K562 (cell line): ENCODE results near the gene ETS2. TPM values are rescaled to one million over a fixed set of nuclear protein-coding genes. Genes with fewer than 3 reads are reported as not detected.

Source experiments
- ATAC-seq: fragments of 200-7000 bp; cut with Tn5 transposase; 3 replicates; pipeline ENCODE4 v1.9.1; 2020; ENCODE audit warnings: moderate library complexity
- BruUV-seq: library from RNA; stranded (reverse); fragments of 400-500 nt; replicated peaks from 2 replicates; lab custom pipeline; 2021; lab: Mats Ljungman, UMichigan
- CTCF ChIA-PET: fragments of 300-600 bp; formaldehyde crosslinking; extraction: SDS; loops from one replicate; lab custom pipeline; 2021; ENCODE audit warnings: low intra/inter-chr PET ratio; lab: Yijun Ruan, JAX
- POLR2A ChIA-PET: fragments of 300-600, 350-650 bp; sonication (Branson Sonifier 250); formaldehyde crosslinking; extraction: SDS; loops from one replicate; lab custom pipeline; 2021; ENCODE audit warnings: antibody characterized with exemption, inconsistent platforms; lab: Yijun Ruan, JAX
- DNase-seq, 4 experiments: peaks; one replicate each; pipeline versions ENCODE4 v3.0.0 to v3.0.0-alpha.2; 2011 to 2018; ENCODE audit warnings: low spot score in 3 of 4, mixed read lengths in 3 of 4; ENCODE audit errors: extremely low read depth in 1 of 4
- FAIRE-seq: peaks from 2 replicates; lab custom pipeline; 2011; peaks lifted over from hg19 to GRCh38; lab: Jason Lieb, UNC
- H2AFZ ChIP-seq: 2 replicates; pipeline ENCODE4 v1.6.0; 2011; ENCODE audit warnings: low read depth, low read length, control low read depth, inconsistent platforms
- H3K27ac ChIP-seq: fragments of 200-600 bp; 3 replicates; pipeline ENCODE4 v1.8.0; 2011; ENCODE audit warnings: low read depth, mild to moderate bottlenecking, control low read depth, inconsistent platforms, low read length, moderate library complexity, mixed read lengths; ENCODE audit errors: extremely low read depth
- H3K27me3 ChIP-seq, 2 experiments: fragments of 300-600 bp in 1 of 2; 2 replicates in 1 of 2; 3 replicates in 1 of 2; pipeline versions ENCODE4 v1.6.0 to v1.8.0; 2011; ENCODE audit warnings: inconsistent platforms in 2 of 2, low read length in 2 of 2, mild to moderate bottlenecking in 1 of 2, mixed read lengths in 1 of 2, moderate library complexity in 1 of 2; ENCODE audit not compliant: control insufficient read depth in 2 of 2, insufficient read depth in 2 of 2
- H3K36me3 ChIP-seq: fragments of 300-600 bp; 3 replicates; pipeline ENCODE4 v1.8.0; 2011; ENCODE audit warnings: mild to moderate bottlenecking, low read length, inconsistent platforms; ENCODE audit not compliant: control insufficient read depth, insufficient read depth
- H3K4me1 ChIP-seq, 2 experiments: fragments of 200-600 bp in 1 of 2; replicated peaks in 1 of 2; 2 replicates in 1 of 2; 3 replicates in 1 of 2; pipeline versions ENCODE4 v1.5.1 to v1.8.0; 2011; ENCODE audit warnings: inconsistent platforms in 2 of 2, low read length in 2 of 2, mild to moderate bottlenecking in 1 of 2, mixed read lengths in 1 of 2, moderate library complexity in 1 of 2; ENCODE audit not compliant: control insufficient read depth in 2 of 2, insufficient read depth in 2 of 2
- H3K4me2 ChIP-seq: 2 replicates; pipeline ENCODE4 v1.6.1; 2011; ENCODE audit warnings: low read length, control low read depth, inconsistent platforms, mixed read lengths; ENCODE audit not compliant: insufficient read depth
- H3K4me3 ChIP-seq: fragments of 200-600 bp; sonication (generic), shearing (Covaris generic); 2 replicates; pipeline ENCODE4 v1.5.1; 2016; ENCODE audit warnings: control low read depth, inconsistent platforms
- H3K79me2 ChIP-seq: fragments of 200-600 bp; 3 replicates; pipeline ENCODE4 v1.8.0; 2011; ENCODE audit warnings: low read length, inconsistent platforms; ENCODE audit not compliant: control insufficient read depth, insufficient read depth
- H3K9ac ChIP-seq, 2 experiments: 2 replicates each; pipeline versions ENCODE4 v1.6.0 to v1.6.1; 2011; ENCODE audit warnings: low read depth in 2 of 2, low read length in 2 of 2, control low read depth in 1 of 2, inconsistent platforms in 1 of 2, mild to moderate bottlenecking in 1 of 2, mixed read lengths in 1 of 2; ENCODE audit not compliant: insufficient read depth in 1 of 2
- H3K9me1 ChIP-seq: one replicate; pipeline ENCODE4 v1.6.0; 2011; ENCODE audit warnings: inconsistent platforms, mild to moderate bottlenecking, low read length, moderate library complexity; ENCODE audit not compliant: control insufficient read depth, insufficient read depth
- H3K9me3 ChIP-seq: replicated peaks from 2 replicates; pipeline ENCODE4 v1.5.1; 2011; ENCODE audit warnings: low read depth, low read length, inconsistent platforms; ENCODE audit not compliant: control insufficient read depth, insufficient read depth
- H4K20me1 ChIP-seq: replicated peaks from 2 replicates; pipeline ENCODE4 v1.6.1; 2011; ENCODE audit warnings: low read length, inconsistent platforms, mixed read lengths; ENCODE audit not compliant: control insufficient read depth, insufficient read depth
- BDP1 ChIP-seq: IDR thresholded peaks from 3 replicates; pipeline ENCODE4 v1.6.1; 2011; ENCODE audit not compliant: insufficient read length, insufficient read depth
- BRF1 ChIP-seq: IDR thresholded peaks from 3 replicates; pipeline ENCODE4 v1.6.1; 2011; ENCODE audit warnings: borderline replicate concordance, mild to moderate bottlenecking; ENCODE audit not compliant: insufficient read length; ENCODE audit errors: extremely low read depth
- CBFA2T2 ChIP-seq: fragments of 450-650 bp; conservative IDR thresholded peaks from 2 replicates; pipeline ENCODE4 v1.6.1; 2017; ENCODE audit warnings: mild to moderate bottlenecking
- DIDO1 ChIP-seq: fragments of 450-650 bp; IDR thresholded peaks from 2 replicates; pipeline ENCODE4 v1.6.1; 2016; ENCODE audit warnings: low read depth, missing biosample characterization, missing genetic modification characterization
- MGA ChIP-seq: fragments of 450-650 bp; IDR thresholded peaks from 2 replicates; pipeline ENCODE4 v1.6.1; 2016; ENCODE audit warnings: mild to moderate bottlenecking, moderate library complexity
- MYNN ChIP-seq, 2 experiments: sonication (generic); formaldehyde crosslinking in 1 of 2; IDR thresholded peaks; 2 replicates each; pipeline versions ENCODE4 v1.5.0 to v1.6.1; 2016 to 2020; ENCODE audit warnings: antibody characterized with exemption in 1 of 2, missing genetic modification reagents in 1 of 2
- POLR2AphosphoS5 ChIP-seq: IDR thresholded peaks from 2 replicates; pipeline ENCODE4 v1.6.1; 2011; ENCODE audit warnings: mild to moderate bottlenecking, low read depth, low read length, moderate library complexity; ENCODE audit not compliant: control insufficient read depth, insufficient read depth
- RAD51 ChIP-seq: fragments of 450-650 bp; IDR thresholded peaks from 2 replicates; pipeline ENCODE4 v1.7.1; 2016; ENCODE audit warnings: low read depth, mild to moderate bottlenecking, borderline replicate concordance
- ZBTB49 ChIP-seq: sonication (generic); formaldehyde crosslinking; IDR thresholded peaks from 2 replicates; pipeline ENCODE4 v1.8.0; 2022; ENCODE audit warnings: missing genetic modification reagents, mild to moderate bottlenecking, borderline replicate concordance
- WGBS: fragments of 100-300 bp; shearing (Covaris generic); methylation state at CpG from one replicate; pipeline ENCODE4 v1.1.6; 2016; ENCODE audit warnings: low coverage, mixed read lengths; ENCODE audit not compliant: insufficient coverage; ENCODE audit errors: missing lambda C conversion rate; 5-methylcytosine and 5-hydroxymethylcytosine counted together
- in situ Hi-C: fragments of 300-500 bp; cut with MboI; formaldehyde crosslinking; loops from 4 replicates; pipeline ENCODE4 v1.15.0; 2018; ENCODE audit warnings: inconsistent platforms, mixed read lengths
- intact Hi-C: fragments of 100-400 bp; cut with micrococcal nuclease; formaldehyde crosslinking; loops from 2 replicates; pipeline ENCODE4 v1.14.2; 2022
- polyA plus RNA-seq, 8 experiments: library from polyadenylated mRNA; depleted of rRNA in 4 of 8; stranded (reverse) in 5 of 8; unstranded in 3 of 8; fragments of >200 nt; fragmentation: Nextera tagmentation in 2 of 8; fragmentation: Illumina TruSeq in 1 of 8; extraction: Ambion mirVana in 2 of 8; extraction: Trizol in 1 of 8; gene quantifications; 2 replicates each; pipeline versions ENCODE4 v1.2.1 to v1.2.3, GENCODE V29; 2011 to 2014; ENCODE audit warnings: inconsistent platforms in 1 of 8, missing spikeins in 1 of 8
- total RNA-seq, 7 experiments: library from RNA; depleted of rRNA in 6 of 7; stranded (reverse); fragments of >200 nt in 6 of 7; fragmentation: Illumina TruSeq in 2 of 7; extraction: Trizol in 2 of 7; gene quantifications; 2 replicates each; pipeline versions ENCODE4 v1.2.1 to v1.2.3, GENCODE V29; 2011 to 2021; ENCODE audit warnings: low replicate concordance in 1 of 7

The ETS2 gene
- total and polyA plus RNA-seq, 9 of the 15 experiments (the other 6 are each of a cell fraction or from before 2014, with no cell fraction given): 1.7 to 24.4 (median 12.2) TPM

GRCh38 chr21:38789275-38789674 is 16.5 kb upstream of the ETS2 start:
- ChIA-PET POLR2A (no interaction called here), CTCF (no interaction called here)
- FAIRE-seq (no peak), DNase-seq (no peak), ATAC-seq (no peak)
- Histone ChIP-seq H3K27me3 (no peaks in the 10 kb centered on the region), H3K9me3 (no peaks in the 10 kb centered on the region; the same call in 1 of the 2 replicates), H3K9me1 (no peaks in the 10 kb centered on the region), H3K4me3 (no peak overlapping the region), H4K20me1 (no peaks in the 10 kb centered on the region), H2AFZ (peak overlapping the region; percentile 57), H3K4me2 (no peak overlapping the region), H3K4me1 (peaks cover 12 to 23% of the 10 kb centered on the region in 2 experiments; a peak in 4 of 5 replicates), H3K79me2 (no peaks in the 10 kb centered on the region), H3K36me3 (no peaks in the 10 kb centered on the region), H3K9ac (no peak overlapping the region), H3K27ac (no peak overlapping the region)
- in situ Hi-C loops (no loop called here), intact Hi-C loops (no loop called here)
- BruUV-seq: no TSS peak
- WGBS: 23% methylated on average over 3 of the region's 3 CpGs
- TF ChIP-seq CBFA2T2 (peak; percentile 23; the same call in 1 of the 2 replicates), MYNN (IDR thresholded peaks at IDR 0.05) (no peak), MYNN (CRISPR knock-in tag; IDR thresholded peaks at IDR 0.05) (no peak), MGA (peak; percentile 25; the same call in 1 of the 2 replicates), RAD51 (peak; percentile 68; the same call in 1 of the 2 replicates), BRF1 (no peak), BDP1 (no peak), POLR2AphosphoS5 (no peak), ZBTB49 (CRISPR knock-in tag) (no peak), DIDO1 (tag) (no peak)
